ENCODE data around the gene NMRK1.

- TF ChIP-seq, protein P1, sequence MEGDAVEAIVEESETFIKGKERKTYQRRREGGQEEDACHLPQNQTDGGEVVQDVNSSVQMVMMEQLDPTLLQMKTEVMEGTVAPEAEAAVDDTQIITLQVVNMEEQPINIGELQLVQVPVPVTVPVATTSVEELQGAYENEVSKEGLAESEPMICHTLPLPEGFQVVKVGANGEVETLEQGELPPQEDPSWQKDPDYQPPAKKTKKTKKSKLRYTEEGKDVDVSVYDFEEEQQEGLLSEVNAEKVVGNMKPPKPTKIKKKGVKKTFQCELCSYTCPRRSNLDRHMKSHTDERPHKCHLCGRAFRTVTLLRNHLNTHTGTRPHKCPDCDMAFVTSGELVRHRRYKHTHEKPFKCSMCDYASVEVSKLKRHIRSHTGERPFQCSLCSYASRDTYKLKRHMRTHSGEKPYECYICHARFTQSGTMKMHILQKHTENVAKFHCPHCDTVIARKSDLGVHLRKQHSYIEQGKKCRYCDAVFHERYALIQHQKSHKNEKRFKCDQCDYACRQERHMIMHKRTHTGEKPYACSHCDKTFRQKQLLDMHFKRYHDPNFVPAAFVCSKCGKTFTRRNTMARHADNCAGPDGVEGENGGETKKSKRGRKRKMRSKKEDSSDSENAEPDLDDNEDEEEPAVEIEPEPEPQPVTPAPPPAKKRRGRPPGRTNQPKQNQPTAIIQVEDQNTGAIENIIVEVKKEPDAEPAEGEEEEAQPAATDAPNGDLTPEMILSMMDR (conservative IDR thresholded peaks at IDR 0.05; ENCODE audit: low read depth, low read length), result no peak
- no peak for TF ChIP-seq EZH2 (IDR thresholded peaks at IDR 0.05; ENCODE audit: borderline replicate concordance, low read depth, low read length, poor library complexity, severe bottlenecking)
Measured at GRCh38 chr9:75128535-75128934, 40.6 kb upstream of the NMRK1 start.

All from A673 (cell line).